Endothelial cell of umbilical vein (primary cell): ENCODE results near the gene FBXO2. TPM values are rescaled to one million over a fixed set of nuclear protein-coding genes. Genes with fewer than 3 reads are reported as not detected.

ENCODE experiments used
- BruUV-seq: library from RNA; stranded (reverse); fragments of 400-500 nt; replicated peaks from 2 replicates; lab custom pipeline; 2021; lab: Mats Ljungman, UMichigan
- CTCF ChIA-PET: fragments of 300-600, 350-600 bp; sonication (Branson Sonifier 250); formaldehyde crosslinking; loops from one replicate; lab custom pipeline; 2021; ENCODE audit warnings: antibody characterized with exemption, inconsistent platforms; lab: Charles Lee
- POLR2A ChIA-PET: fragments of 300-600, 350-600 bp; sonication (Branson Sonifier 250); formaldehyde crosslinking; loops from one replicate; lab custom pipeline; 2021; ENCODE audit warnings: antibody characterized with exemption, inconsistent platforms; lab: Charles Lee
- DNase-seq: peaks from one replicate; pipeline ENCODE4 v3.0.0-alpha.2; 2011; ENCODE audit warnings: low read depth, low spot score
- FAIRE-seq: peaks from 2 replicates; lab custom pipeline; 2011; peaks lifted over from hg19 to GRCh38; lab: Jason Lieb, UNC
- H2AFZ ChIP-seq: 2 replicates; pipeline ENCODE4 v1.6.0; 2012; ENCODE audit warnings: low read depth, low read length, control low read depth, inconsistent platforms
- H3K27ac ChIP-seq: 2 replicates; pipeline ENCODE4 v1.5.1; 2011; ENCODE audit warnings: low read depth, mild to moderate bottlenecking, control low read depth, low read length, moderate library complexity; ENCODE audit not compliant: insufficient read depth
- H3K27me3 ChIP-seq, 2 experiments: 2 replicates each; pipeline versions ENCODE4 v1.6.0 to v1.6.1; 2011; ENCODE audit warnings: low read length in 2 of 2, mixed read lengths in 1 of 2; ENCODE audit not compliant: control insufficient read depth in 2 of 2, insufficient read depth in 2 of 2
- H3K36me3 ChIP-seq, 2 experiments: 2 replicates in 1 of 2; 3 replicates in 1 of 2; pipeline ENCODE4 v1.5.1; 2011; ENCODE audit warnings: low read length in 2 of 2, mild to moderate bottlenecking in 1 of 2, moderate library complexity in 1 of 2; ENCODE audit not compliant: control insufficient read depth in 2 of 2, insufficient read depth in 2 of 2; ENCODE audit errors: extremely low read depth in 1 of 2
- H3K4me1 ChIP-seq: 3 replicates; pipeline ENCODE4 v1.5.1; 2011; ENCODE audit warnings: mild to moderate bottlenecking, low read length; ENCODE audit not compliant: control insufficient read depth, insufficient read depth; ENCODE audit errors: extremely low read depth
- H3K4me2 ChIP-seq: 2 replicates; pipeline ENCODE4 v1.6.1; 2011; ENCODE audit warnings: low read length, control low read depth, mixed read lengths; ENCODE audit not compliant: insufficient read depth
- H3K4me3 ChIP-seq, 3 experiments: fragments of 200-600 bp in 1 of 3; sonication (generic), shearing (Covaris generic) in 1 of 3; replicated peaks in 1 of 3; 2 replicates each; pipeline ENCODE4 v1.5.1; 2011 to 2016; ENCODE audit warnings: control low read depth in 3 of 3, low read length in 3 of 3, mild to moderate bottlenecking in 2 of 3, inconsistent platforms in 1 of 3, low read depth in 1 of 3, moderate library complexity in 1 of 3; ENCODE audit not compliant: insufficient read depth in 1 of 3
- H3K79me2 ChIP-seq: 2 replicates; pipeline ENCODE4 v1.6.0; 2012; ENCODE audit warnings: low read length, inconsistent platforms; ENCODE audit not compliant: control insufficient read depth, insufficient read depth
- H3K9ac ChIP-seq: replicated peaks from 2 replicates; pipeline ENCODE3; 2011; ENCODE audit warnings: low read length, control low read depth; ENCODE audit not compliant: insufficient read depth; ENCODE audit errors: extremely low read depth
- H3K9me1 ChIP-seq: replicated peaks from 3 replicates; pipeline ENCODE4 v1.6.0; 2011; ENCODE audit warnings: mild to moderate bottlenecking, low read length; ENCODE audit not compliant: control insufficient read depth, insufficient read depth; ENCODE audit errors: extremely low read depth
- H3K9me3 ChIP-seq: replicated peaks from 2 replicates; pipeline ENCODE4 v1.5.1; 2012; ENCODE audit warnings: low read length, inconsistent platforms; ENCODE audit not compliant: control insufficient read depth, insufficient read depth
- H4K20me1 ChIP-seq: replicated peaks from 2 replicates; pipeline ENCODE3; 2011; ENCODE audit warnings: mild to moderate bottlenecking, low read length; ENCODE audit not compliant: control insufficient read depth, insufficient read depth; ENCODE audit errors: extremely low read depth
- EZH2 ChIP-seq: IDR thresholded peaks from 2 replicates; pipeline ENCODE4 v1.6.1; 2012; ENCODE audit warnings: borderline replicate concordance, low read depth, mild to moderate bottlenecking, moderate library complexity, low read length, inconsistent platforms; ENCODE audit not compliant: severe bottlenecking
- FOS ChIP-seq: IDR thresholded peaks from 2 replicates; pipeline ENCODE4 v1.6.1; 2011; ENCODE audit warnings: mild to moderate bottlenecking, low read length, moderate library complexity, borderline replicate concordance; ENCODE audit not compliant: insufficient read depth
- GATA2 ChIP-seq: IDR thresholded peaks from 2 replicates; pipeline ENCODE4 v1.7.0; 2011; ENCODE audit warnings: low read depth, mild to moderate bottlenecking, moderate library complexity, mixed read lengths, low read length; ENCODE audit not compliant: insufficient read length, insufficient read depth
- JUN ChIP-seq: IDR thresholded peaks from 2 replicates; pipeline ENCODE4 v1.6.1; 2011; ENCODE audit warnings: borderline replicate concordance, low read depth; ENCODE audit not compliant: insufficient read length, insufficient read depth
- MYC ChIP-seq: IDR thresholded peaks from one replicate; pipeline ENCODE4 v1.6.1; 2011; ENCODE audit warnings: mild to moderate bottlenecking, low read depth, low read length
- POLR2A ChIP-seq: IDR thresholded peaks from 2 replicates; pipeline ENCODE4 v1.6.1; 2012; ENCODE audit warnings: low read depth, mild to moderate bottlenecking, control low read depth, low read length
- POLR2AphosphoS5 ChIP-seq: IDR thresholded peaks from 2 replicates; pipeline ENCODE4 v1.6.1; 2012; ENCODE audit warnings: low read depth, mild to moderate bottlenecking, control low read depth, low read length, moderate library complexity; ENCODE audit not compliant: insufficient read depth
- dilution Hi-C: fragments of 300-500 bp; cut with MboI; formaldehyde crosslinking; loops from one replicate; pipeline ENCODE4 v1.15.0; 2019; ENCODE audit warnings: low sequenced_read_pairs; ENCODE audit not compliant: extremely low pct_ligation_motif_present
- intact Hi-C: fragments of 100-400 bp; cut with micrococcal nuclease; formaldehyde crosslinking; loops from one replicate; pipeline ENCODE4 v1.10.0; 2022
- polyA plus RNA-seq, 4 experiments: library from polyadenylated mRNA; depleted of rRNA in 3 of 4; stranded (reverse) in 3 of 4; unstranded in 1 of 4; fragments of >200 nt; gene quantifications; 2 replicates each; pipeline versions ENCODE4 v1.2.1 to v1.2.3, GENCODE V29; 2011 to 2012; ENCODE audit warnings: missing spikeins in 1 of 4
- total RNA-seq: library from RNA; stranded (reverse); gene quantifications from 2 replicates; pipeline ENCODE4 v1.2.3, GENCODE V29; 2021
- TF ChIP-seq, protein P1 (sequence below): IDR thresholded peaks from 2 replicates; pipeline ENCODE4 v1.6.1; 2011; ENCODE audit not compliant: insufficient read depth, insufficient read length
- TF ChIP-seq, protein P2 (sequence below), 2 donors: IDR thresholded peaks; 1 replicate in 1 of 2; 2 replicates in 1 of 2; pipeline ENCODE4 v1.5.1; 2011; ENCODE audit warnings: low read length in 2 of 2, mild to moderate bottlenecking in 2 of 2, moderate library complexity in 2 of 2, control low read depth in 1 of 2, inconsistent platforms in 1 of 2, low read depth in 1 of 2; ENCODE audit not compliant: insufficient read depth in 1 of 2; ENCODE audit errors: extremely low read depth in 1 of 2

Gene FBXO2
- total and polyA plus RNA-seq, 2 donors (not counting 3 experiments of a cell fraction or from before 2014, with no cell fraction given) = 0.42 to 0.91 TPM

DNA sequence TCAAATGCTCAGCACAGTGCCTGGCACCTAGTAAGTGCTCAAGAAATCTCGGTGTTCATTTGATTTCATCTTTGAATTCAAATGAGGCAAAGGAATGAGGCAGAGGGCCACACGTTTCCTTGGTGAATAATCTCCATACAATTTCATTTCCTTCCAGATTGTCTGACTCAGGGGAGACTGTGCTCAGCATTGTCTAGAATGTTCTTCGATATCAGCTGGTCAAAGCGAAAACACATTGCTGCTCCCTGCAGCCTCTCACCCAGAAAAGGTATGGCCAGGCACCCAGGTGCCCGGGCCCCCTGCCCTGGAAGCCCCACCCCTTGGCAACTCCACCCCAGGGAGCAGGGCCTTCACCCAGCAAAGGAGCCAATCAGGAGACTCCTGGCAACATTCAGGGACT is 55.8 kb downstream of the FBXO2 start:
- CTCF ChIA-PET = no interaction called here
- Histone ChIP-seq H3K9me1 (no peaks in the 10 kb centered on the region), H3K27ac (no peak overlapping the region), H3K9ac (no peak overlapping the region), H3K9me3 (no peaks in the 10 kb centered on the region), H3K4me2 (no peak overlapping the region), H2AFZ (no peak overlapping the region), H3K79me2 (no peaks in the 10 kb centered on the region), H3K4me3 (no peak overlapping the region), H4K20me1 (no peaks in the 10 kb centered on the region), H3K27me3 (no peaks in the 10 kb centered on the region), H3K36me3 (no peaks in the 10 kb centered on the region), H3K4me1 (no peaks in the 10 kb centered on the region)
- FAIRE-seq = no peak
- BruUV-seq = no TSS peak
- intact Hi-C loops (no loop called here), dilution Hi-C loops (no loop called here)
- POLR2A ChIA-PET = no interaction called here
- DNase-seq = no peak
- TF ChIP-seq POLR2A (no peak), FOS (no peak), JUN (no peak), MYC (no peak), GATA2 (no peak), EZH2 (no peak), POLR2AphosphoS5 (no peak)
- TF ChIP-seq, protein P1, sequence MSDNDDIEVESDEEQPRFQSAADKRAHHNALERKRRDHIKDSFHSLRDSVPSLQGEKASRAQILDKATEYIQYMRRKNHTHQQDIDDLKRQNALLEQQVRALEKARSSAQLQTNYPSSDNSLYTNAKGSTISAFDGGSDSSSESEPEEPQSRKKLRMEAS = no peak
- TF ChIP-seq, protein P2, sequence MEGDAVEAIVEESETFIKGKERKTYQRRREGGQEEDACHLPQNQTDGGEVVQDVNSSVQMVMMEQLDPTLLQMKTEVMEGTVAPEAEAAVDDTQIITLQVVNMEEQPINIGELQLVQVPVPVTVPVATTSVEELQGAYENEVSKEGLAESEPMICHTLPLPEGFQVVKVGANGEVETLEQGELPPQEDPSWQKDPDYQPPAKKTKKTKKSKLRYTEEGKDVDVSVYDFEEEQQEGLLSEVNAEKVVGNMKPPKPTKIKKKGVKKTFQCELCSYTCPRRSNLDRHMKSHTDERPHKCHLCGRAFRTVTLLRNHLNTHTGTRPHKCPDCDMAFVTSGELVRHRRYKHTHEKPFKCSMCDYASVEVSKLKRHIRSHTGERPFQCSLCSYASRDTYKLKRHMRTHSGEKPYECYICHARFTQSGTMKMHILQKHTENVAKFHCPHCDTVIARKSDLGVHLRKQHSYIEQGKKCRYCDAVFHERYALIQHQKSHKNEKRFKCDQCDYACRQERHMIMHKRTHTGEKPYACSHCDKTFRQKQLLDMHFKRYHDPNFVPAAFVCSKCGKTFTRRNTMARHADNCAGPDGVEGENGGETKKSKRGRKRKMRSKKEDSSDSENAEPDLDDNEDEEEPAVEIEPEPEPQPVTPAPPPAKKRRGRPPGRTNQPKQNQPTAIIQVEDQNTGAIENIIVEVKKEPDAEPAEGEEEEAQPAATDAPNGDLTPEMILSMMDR (IDR thresholded peaks at IDR 0.05; ENCODE audit: extremely low read depth in 1 of 2, insufficient read depth in 1 of 2, low read depth in 1 of 2, low read length in 2 of 2) = no peak

Other genes with a start within 250 kb of the FBXO2 start
- gene DISP3, start 175.3 kb downstream of the FBXO2 start, total RNA-seq = 0.49 and 0.51 TPM in 2 replicates
- gene DISP3, start 175.3 kb downstream of the FBXO2 start, polyA plus RNA-seq = 0.24 and 0.26 TPM in 2 replicates
- 14.5 and 16.8 TPM in 2 replicates for gene FBXO44, start 448 bp upstream of the FBXO2 start, total RNA-seq
- 22.5 and 29.8 TPM in 2 replicates for gene FBXO44, start 448 bp upstream of the FBXO2 start, polyA plus RNA-seq
- gene FBXO6, start 9.8 kb upstream of the FBXO2 start, total RNA-seq = 0.97 and 1.8 TPM in 2 replicates
- 6.4 and 8.5 TPM in 2 replicates for gene FBXO6, start 9.8 kb upstream of the FBXO2 start, polyA plus RNA-seq
- 35.9 and 39.5 TPM in 2 replicates for gene MAD2L2, start 26.7 kb upstream of the FBXO2 start, total RNA-seq
- gene MAD2L2, start 26.7 kb upstream of the FBXO2 start, polyA plus RNA-seq = 74.2 and 98.7 TPM in 2 replicates
- gene DRAXIN, start 37.3 kb upstream of the FBXO2 start, total RNA-seq = 2.6 and 3.2 TPM in 2 replicates
- 0.44 and 0.49 TPM in 2 replicates for gene DRAXIN, start 37.3 kb upstream of the FBXO2 start, polyA plus RNA-seq
- gene AGTRAP, start 81.7 kb upstream of the FBXO2 start, total RNA-seq = 40.3 and 41.6 TPM in 2 replicates
- gene AGTRAP, start 81.7 kb upstream of the FBXO2 start, polyA plus RNA-seq = 101 and 145 TPM in 2 replicates
- not detected in 2 replicates for gene C1orf167, start 107.8 kb upstream of the FBXO2 start, total RNA-seq
- not detected in 2 replicates for gene C1orf167, start 107.8 kb upstream of the FBXO2 start, polyA plus RNA-seq
- 25.3 and 26.5 TPM in 2 replicates for gene MTHFR, start 151.5 kb upstream of the FBXO2 start, total RNA-seq
- gene MTHFR, start 151.5 kb upstream of the FBXO2 start, polyA plus RNA-seq = 13.8 and 14.8 TPM in 2 replicates
- gene CLCN6, start 151.8 kb upstream of the FBXO2 start, total RNA-seq = 41.2 and 43.3 TPM in 2 replicates
- gene CLCN6, start 151.8 kb upstream of the FBXO2 start, polyA plus RNA-seq = 17.7 and 20.4 TPM in 2 replicates
- gene NPPA, start 193.4 kb upstream of the FBXO2 start, total RNA-seq = not detected in 2 replicates
- gene NPPA, start 193.4 kb upstream of the FBXO2 start, polyA plus RNA-seq = not detected in 2 replicates
- gene NPPB, start 204.5 kb upstream of the FBXO2 start, total RNA-seq = not detected in 2 replicates
- not detected in 2 replicates for gene NPPB, start 204.5 kb upstream of the FBXO2 start, polyA plus RNA-seq